Mesodermal cell (in vitro differentiated cells): ENCODE measurements around the gene PITPNC1.

ENCODE experiments used
- H3K27ac ChIP-seq: 2 replicates; pipeline ENCODE4 v1.7.0; 2013; ENCODE audit warnings: mild to moderate bottlenecking, low read depth, low read length, moderate library complexity; ENCODE audit not compliant: severe bottlenecking
- H3K36me3 ChIP-seq: 2 replicates; pipeline ENCODE4 v1.7.1; 2013; ENCODE audit warnings: mild to moderate bottlenecking, low read length, moderate library complexity; ENCODE audit not compliant: control insufficient read depth, insufficient read depth
- H3K4me1 ChIP-seq: one replicate; pipeline ENCODE4 v1.7.1; 2013; ENCODE audit warnings: mild to moderate bottlenecking, low read length; ENCODE audit not compliant: insufficient read depth, control insufficient read depth, poor library complexity, severe bottlenecking
- H3K4me3 ChIP-seq: 2 replicates; pipeline ENCODE4 v1.7.0; 2013; ENCODE audit warnings: low read length, control low read depth, mild to moderate bottlenecking; ENCODE audit not compliant: insufficient read depth, poor library complexity, severe bottlenecking; ENCODE audit errors: extremely low read depth
- H3K9me3 ChIP-seq: 2 replicates; pipeline ENCODE4 v1.7.1; 2013; ENCODE audit warnings: mild to moderate bottlenecking, low read length, moderate library complexity; ENCODE audit not compliant: control insufficient read depth
- WGBS, 2 experiments: methylation state at CpG; one replicate each; pipeline ENCODE4 v1.1.5; 2013; ENCODE audit warnings: missing lambda C conversion rate in 2 of 2; ENCODE audit not compliant: insufficient coverage in 2 of 2; 5-methylcytosine and 5-hydroxymethylcytosine counted together

The PITPNC1 gene

DNA sequence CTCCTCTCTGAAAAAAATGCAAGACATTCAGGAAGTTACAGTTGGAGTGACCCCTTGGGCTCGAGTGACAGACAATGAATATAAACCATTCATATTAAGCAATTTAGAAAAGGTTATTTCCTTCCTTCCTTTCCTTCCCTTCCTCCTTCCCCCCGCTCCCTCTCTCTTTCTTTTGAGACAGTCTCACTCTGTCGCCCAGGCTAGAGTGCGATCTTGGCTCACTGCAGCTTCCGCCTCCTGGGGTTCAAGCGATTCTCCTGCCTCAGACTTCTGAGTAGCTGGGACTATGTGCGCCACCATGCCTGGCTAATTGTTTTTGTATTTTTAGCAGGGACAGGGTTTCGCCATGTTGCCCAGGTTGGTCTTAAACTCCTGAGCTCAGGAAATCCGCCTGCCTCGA is 23.9 kb upstream of the PITPNC1 start:
- peaks cover 89% of the 10 kb centered on the region for H3K36me3 ChIP-seq
- 91 to 93% methylated on average over 8 of the region's 10 CpGs for WGBS, 2 experiments
- H3K9me3 ChIP-seq, result no peaks in the 10 kb centered on the region
- H3K27ac ChIP-seq, result no peak overlapping the region
- H3K4me1 ChIP-seq, result no peaks in the 10 kb centered on the region
- H3K4me3 ChIP-seq, result no peak overlapping the region

DNA sequence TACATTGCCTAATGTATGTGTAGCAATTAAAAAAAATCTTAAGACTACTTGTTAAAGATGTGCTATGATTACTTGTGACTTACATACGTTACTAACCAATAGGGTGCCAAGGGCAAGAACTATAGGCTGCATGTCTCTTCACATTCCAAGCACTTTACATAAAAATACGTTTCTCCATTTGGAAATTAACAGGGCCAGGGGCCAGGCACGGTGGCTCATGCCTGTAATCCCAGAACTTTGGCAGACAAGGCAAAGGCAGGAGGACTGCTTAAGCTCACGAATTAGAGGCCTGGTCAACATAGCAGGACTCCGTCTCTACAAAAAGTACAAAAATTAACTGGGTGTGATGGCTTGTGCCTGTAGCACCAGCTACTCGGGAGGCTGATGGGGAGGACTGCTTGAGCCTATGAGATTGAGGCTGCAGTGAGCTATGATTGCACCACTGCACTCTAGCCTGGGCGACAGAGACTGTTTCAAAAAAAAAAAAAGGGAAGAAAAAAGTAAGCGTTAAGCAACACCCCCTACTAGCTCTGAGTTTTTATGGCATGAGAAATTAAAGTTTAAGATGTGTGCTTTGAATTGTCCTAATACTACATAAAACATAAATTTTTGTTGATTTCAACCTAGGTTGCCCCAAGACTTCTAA is 23.0 kb upstream of the PITPNC1 start:
- Histone ChIP-seq H3K9me3 (no peaks in the 10 kb centered on the region), H3K27ac (no peak overlapping the region), H3K4me3 (no peak overlapping the region), H3K36me3 (peaks cover 87% of the 10 kb centered on the region), H3K4me1 (no peaks in the 10 kb centered on the region)
- 84 to 88% methylated on average over 4 to 5 of the region's 8 CpGs for WGBS, 2 experiments

DNA sequence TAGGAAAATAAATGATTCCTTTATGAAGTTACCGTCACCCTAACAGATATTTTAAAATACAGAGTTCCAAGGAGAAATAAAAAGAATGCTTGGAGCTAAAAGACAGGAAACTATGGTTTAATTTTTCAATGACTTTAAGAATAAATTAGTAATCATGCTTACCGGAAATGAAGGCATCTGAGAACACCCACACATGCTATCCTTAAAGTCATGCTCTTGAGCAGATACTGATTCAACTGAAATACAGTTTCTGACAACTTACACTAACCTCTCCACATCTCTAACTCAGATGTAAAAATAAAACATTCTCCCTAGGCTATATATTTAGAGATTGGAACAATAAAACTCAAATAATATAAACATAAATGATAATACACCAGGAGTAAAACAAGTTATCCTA is 18.5 kb upstream of the PITPNC1 start:
- Histone ChIP-seq H3K4me3 (no peak overlapping the region), H3K4me1 (no peaks in the 10 kb centered on the region), H3K36me3 (peaks cover 80% of the 10 kb centered on the region), H3K27ac (no peak overlapping the region), H3K9me3 (no peaks in the 10 kb centered on the region)
- WGBS, 2 experiments, result 100% methylated on average over 1 of the region's 2 CpGs; no CpG with 5 or more reads in 1 of the 2 experiments

DNA sequence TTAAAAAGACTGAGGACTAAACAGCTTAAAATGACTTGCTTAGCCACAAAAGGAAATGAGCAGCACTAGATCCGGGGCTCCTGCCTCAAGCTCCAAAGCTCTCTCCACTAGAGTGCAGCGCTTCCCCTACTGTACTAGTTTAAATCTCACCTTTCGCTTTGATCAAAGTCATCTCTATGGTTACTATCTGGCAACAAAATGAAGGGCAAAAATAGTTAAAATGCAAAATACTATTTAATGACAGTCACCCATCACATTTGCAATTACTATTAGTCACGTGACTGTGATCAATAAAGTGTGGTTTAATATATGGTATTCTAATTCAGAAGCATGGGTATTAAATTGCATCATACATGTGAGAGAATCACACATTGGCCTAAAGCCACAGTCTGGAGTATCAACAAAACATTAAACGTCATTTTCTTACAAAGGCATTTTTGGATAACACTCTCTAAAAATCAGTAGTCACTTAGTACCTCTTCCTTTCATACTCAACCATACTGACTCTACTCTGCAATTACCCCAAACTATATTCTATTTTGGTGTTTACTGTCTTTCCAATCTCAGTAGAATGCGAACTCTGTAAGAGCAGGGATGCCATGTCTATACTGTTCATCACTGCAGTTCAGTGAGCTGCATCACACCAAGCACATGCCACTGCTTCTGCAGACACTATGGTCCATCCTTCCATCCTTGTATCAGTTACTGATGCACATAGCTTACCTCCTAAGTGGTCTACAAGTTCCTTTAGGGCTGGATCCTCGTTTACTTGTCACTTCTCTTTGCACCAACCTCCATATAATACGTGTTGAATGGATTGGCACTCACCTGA is 16.9 kb upstream of the PITPNC1 start:
- WGBS, 2 experiments, result 78 to 80% methylated on average over 3 to 5 of the region's 8 CpGs
- Histone ChIP-seq H3K4me3 (no peak overlapping the region), H3K4me1 (no peaks in the 10 kb centered on the region), H3K36me3 (peaks cover 70% of the 10 kb centered on the region), H3K9me3 (no peaks in the 10 kb centered on the region), H3K27ac (no peak overlapping the region)

DNA sequence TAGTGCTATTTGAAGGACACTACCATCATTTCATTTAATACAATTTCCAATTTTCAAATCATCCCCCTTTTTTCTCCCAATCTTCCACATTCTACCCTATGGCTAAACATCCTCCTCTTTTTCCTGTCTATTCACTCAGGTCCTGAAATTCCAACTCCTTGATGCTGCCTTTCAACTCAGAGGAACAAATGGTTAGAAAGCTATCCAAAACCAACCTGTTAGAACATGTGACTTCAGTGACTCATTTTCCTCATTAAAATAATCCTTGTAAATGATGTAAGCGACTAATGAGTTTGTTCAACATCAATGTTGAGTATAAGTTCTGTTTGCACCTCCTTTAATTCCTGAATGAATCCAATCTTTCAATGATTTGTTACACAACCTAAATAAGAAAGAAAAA is 16.2 kb upstream of the PITPNC1 start:
- Histone ChIP-seq H3K4me1 (no peaks in the 10 kb centered on the region), H3K36me3 (peaks cover 66% of the 10 kb centered on the region), H3K9me3 (no peaks in the 10 kb centered on the region), H3K27ac (no peak overlapping the region), H3K4me3 (no peak overlapping the region)
- WGBS, 2 experiments, result no CpG with 5 or more reads among the region's 1 CpG

DNA sequence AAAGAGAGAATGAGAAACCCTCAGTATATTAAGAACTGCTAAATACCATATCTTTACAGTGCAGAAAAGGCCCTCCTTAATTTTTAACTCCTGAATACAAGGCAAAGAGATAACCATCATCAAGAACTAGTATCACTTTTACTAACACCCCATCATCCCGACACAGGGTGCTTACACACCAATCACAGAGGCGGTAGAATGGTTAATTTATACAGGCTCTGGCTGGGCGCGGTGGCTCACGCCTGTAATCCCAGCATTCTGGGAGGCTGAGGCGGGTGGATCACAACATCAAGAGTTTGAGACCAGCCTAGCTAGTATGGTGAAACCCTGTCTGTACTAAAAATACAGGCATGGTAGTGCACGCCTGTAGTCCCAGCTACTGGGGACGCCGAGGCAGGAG is 14.9 kb upstream of the PITPNC1 start:
- 91 to 94% methylated on average over 9 of the region's 9 CpGs for WGBS, 2 experiments
- H3K27ac ChIP-seq, result no peak overlapping the region
- peaks cover 53% of the 10 kb centered on the region for H3K36me3 ChIP-seq

DNA sequence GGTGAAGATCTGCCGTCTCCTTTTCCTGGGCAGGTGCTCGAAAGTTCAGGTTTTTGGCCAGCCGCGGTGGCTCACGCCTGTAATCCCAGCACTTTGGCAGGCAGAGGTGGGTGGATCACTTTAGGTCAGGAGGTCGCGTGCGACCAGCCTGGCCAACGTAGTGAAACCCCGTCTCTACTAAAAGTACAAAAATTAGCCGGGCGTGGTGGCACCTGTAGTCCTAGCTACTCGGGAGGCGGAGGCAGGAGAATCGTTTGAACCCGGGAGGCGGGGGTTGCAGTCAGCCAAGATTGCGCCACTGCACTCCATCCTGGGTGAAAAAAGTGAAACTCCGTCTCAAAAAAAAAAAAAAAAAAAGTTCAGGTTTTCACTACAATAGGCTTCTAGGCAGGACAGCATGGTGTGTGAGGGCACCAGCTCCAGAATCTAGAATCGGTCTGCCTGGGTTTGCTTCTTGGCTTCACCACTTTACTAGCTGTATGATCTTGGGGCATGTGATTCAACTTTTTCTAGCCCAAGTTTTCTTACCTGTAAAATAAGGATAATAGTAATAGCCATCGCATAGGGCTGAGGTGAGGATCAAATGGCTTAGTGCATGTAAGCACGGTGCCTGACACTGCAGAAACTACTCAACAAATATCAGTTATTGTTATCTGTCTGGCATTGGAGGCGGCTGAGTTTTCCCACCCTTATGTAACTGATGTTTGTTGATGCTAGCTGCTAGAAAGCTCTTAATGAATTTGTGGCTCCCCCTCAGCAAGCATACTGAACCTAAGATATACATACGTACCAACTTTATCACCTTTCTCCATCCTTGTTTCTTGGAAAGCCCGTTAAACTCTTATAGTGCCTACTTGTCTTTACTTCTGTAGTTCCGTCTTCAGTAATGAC is 12.0 kb upstream of the PITPNC1 start:
- Histone ChIP-seq H3K9me3 (no peaks in the 10 kb centered on the region), H3K36me3 (peaks cover 36% of the 10 kb centered on the region), H3K4me1 (no peaks in the 10 kb centered on the region), H3K4me3 (peak overlapping the region; percentile 97), H3K27ac (peak overlapping the region; percentile 87)
- 77 to 87% methylated on average over 23 to 24 of the region's 26 CpGs for WGBS, 2 experiments

More for the DNA sequence above, 14.9 kb upstream of the PITPNC1 start:
- Histone ChIP-seq H3K4me3 (no peak overlapping the region), H3K4me1 (no peaks in the 10 kb centered on the region), H3K9me3 (no peaks in the 10 kb centered on the region)

DNA sequence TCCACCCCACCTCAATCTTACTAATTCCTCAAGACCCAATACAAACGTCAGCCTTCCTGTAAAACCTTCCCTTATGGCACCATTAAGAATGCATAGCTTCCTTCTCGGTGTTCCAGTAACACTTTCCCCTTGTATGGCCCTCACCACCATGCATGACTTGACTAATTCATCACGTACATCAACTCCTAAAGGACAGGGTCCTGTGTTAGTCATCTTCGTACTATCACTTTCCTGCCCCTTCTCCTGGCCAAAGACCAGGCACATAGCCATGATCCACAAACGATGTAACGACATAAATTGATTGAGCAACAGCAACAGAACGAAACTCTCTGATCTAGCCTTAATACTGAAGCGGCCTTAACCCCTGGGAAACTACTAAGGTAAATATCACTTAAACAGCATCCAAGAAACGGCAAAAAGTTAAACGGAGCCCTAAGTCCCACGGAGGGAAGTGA is 11.3 kb upstream of the PITPNC1 start:
- Histone ChIP-seq H3K9me3 (no peaks in the 10 kb centered on the region), H3K36me3 (peaks cover 29% of the 10 kb centered on the region), H3K4me3 (peak overlapping the region; percentile 97), H3K4me1 (no peaks in the 10 kb centered on the region), H3K27ac (peak overlapping the region; percentile 87)
- 0% methylated on average over 7 to 9 of the region's 11 CpGs for WGBS, 2 experiments

DNA sequence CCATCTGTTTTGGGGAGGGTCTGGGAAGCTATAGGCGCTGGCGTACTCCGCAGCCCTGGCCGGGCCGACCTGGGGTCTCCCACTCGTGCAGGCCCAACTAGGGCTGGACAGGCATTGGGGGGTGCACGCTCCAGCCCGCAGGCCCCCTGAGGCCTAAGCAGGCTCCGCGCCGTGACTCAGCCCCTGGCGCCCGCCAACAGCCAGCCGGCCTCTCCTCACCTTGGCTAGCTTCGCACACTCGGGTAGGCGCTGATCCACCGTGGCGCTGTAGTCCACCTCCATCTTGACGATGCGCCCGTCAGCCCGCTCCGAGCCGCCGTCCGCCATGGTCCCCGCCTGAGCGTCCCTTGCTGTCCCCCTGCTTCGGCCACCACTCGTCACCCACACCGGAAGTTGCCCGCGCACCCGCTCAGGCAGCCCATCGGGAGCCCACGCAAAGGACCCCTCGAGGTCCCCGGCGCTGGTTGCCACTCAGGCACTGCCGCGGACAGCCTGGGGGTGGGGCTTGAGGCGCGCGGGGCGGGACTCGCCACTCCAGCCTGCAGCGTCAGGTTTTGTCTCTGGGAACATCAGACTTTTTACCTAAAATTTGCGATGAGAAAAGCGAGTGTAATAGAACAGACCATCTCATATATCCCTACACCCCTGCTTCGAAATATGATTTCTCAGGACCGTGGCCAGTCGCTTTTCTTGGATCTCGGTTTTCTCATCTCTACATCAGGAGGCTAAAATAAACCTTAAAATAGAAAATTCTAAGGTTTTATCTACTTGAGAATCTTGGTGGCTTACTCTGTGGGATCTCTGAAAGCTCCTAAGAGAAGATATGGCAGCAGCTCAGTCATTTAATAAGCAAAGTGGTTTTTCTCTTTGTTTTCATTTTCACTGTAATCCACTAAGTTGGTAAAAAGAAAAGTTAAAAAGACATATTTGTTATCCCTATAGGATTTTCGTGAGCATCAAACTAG is 10.6 kb upstream of the PITPNC1 start, which contains the start of gene PSMD12:
PSMD12 (minus strand) TSS at position 385 of the 965 bp plus-strand sequence; CDS start at position 327, 58 bp downstream.
- no peaks in the 10 kb centered on the region for H3K4me1 ChIP-seq
- peak within 1 kb of the TSS; percentile 97 for H3K4me3 ChIP-seq
- 0 to 3% methylated on average over 31 to 45 of the region's 55 CpGs for WGBS, 2 experiments
- H3K9me3 ChIP-seq, result no peaks in the 10 kb centered on the region
- peaks cover 22% of the 10 kb centered on the region for H3K36me3 ChIP-seq
- H3K27ac ChIP-seq, result peak within 1 kb of the TSS; percentile 87
